Inflammatory macrophage treated with lipopolysaccharide for 1 hour (primary cell): ENCODE results near the gene TRAPPC6A.

Source experiments
- DNase-seq, 2 donors: peaks; one replicate each; pipeline ENCODE4 v3.0.0-alpha.2; 2020 to 2022

The TRAPPC6A gene

GRCh38 chr19:45145270-45146189 lies 32.5 kb downstream of the TRAPPC6A start:
- no peak for DNase-seq

GRCh38 chr19:45144431-45145269 lies 33.4 kb downstream of the TRAPPC6A start:
- no peak for DNase-seq

- no peak for DNase-seq
Measured at GRCh38 chr19:45142726-45143110, 35.3 kb downstream of the TRAPPC6A start.

- no peak for DNase-seq
Measured at GRCh38 chr19:45142016-45142725, 35.9 kb downstream of the TRAPPC6A start.

- no peak for DNase-seq
Measured at GRCh38 chr19:45141203-45141900, 36.7 kb downstream of the TRAPPC6A start.

- DNase-seq: no peak
Measured at GRCh38 chr19:45140533-45140932, 37.5 kb downstream of the TRAPPC6A start.

GRCh38 chr19:45140144-45140503 lies 37.9 kb downstream of the TRAPPC6A start:
- no peak for DNase-seq

GRCh38 chr19:45139286-45140143 lies 38.5 kb downstream of the TRAPPC6A start:
- no peak for DNase-seq

GRCh38 chr19:45138303-45138751 lies 39.7 kb downstream of the TRAPPC6A start:
- DNase-seq: no peak

GRCh38 chr19:45137179-45137761 lies 40.8 kb downstream of the TRAPPC6A start:
- DNase-seq: no peak

- no peak for DNase-seq
Measured at GRCh38 chr19:45136507-45137178, 41.4 kb downstream of the TRAPPC6A start.

- DNase-seq: peak in 1 of 2 donors; percentile 23
Measured at GRCh38 chr19:45135176-45135885, 42.7 kb downstream of the TRAPPC6A start.

GRCh38 chr19:45133661-45134060 lies 44.4 kb downstream of the TRAPPC6A start:
- no peak for DNase-seq

GRCh38 chr19:45130888-45131615 lies 47.0 kb downstream of the TRAPPC6A start:
- peak in 1 of 2 donors; percentile 21 for DNase-seq

- DNase-seq: no peak
Measured at GRCh38 chr19:45130236-45130635, 47.8 kb downstream of the TRAPPC6A start.

GRCh38 chr19:45128806-45129205 lies 49.2 kb downstream of the TRAPPC6A start:
- DNase-seq: no peak

GRCh38 chr19:45128146-45128545 lies 49.9 kb downstream of the TRAPPC6A start:
- DNase-seq: no peak

- no peak for DNase-seq
Measured at GRCh38 chr19:45126654-45127053, 51.4 kb downstream of the TRAPPC6A start.

- peak; percentile 36 to 76 for DNase-seq
Measured at GRCh38 chr19:45125975-45126493, 52.0 kb downstream of the TRAPPC6A start.
